Urinary bladder (tissue), 4 donors: ENCODE data around the gene DNAH1. TPM values are rescaled to one million over a fixed set of nuclear protein-coding genes. Genes with fewer than 3 reads are reported as not detected.
A peak's percentile ranks its signal among the peaks of the same experiment; 100 is the strongest.
"Not testable (repeated sequence)": the region's sequence is repeated elsewhere in the genome, so short reads cannot be mapped to it uniquely, and the experiment has no call there.

Experiments used
- DNase-seq: peaks from one replicate; pipeline ENCODE4 v3.0.0-alpha.2; 2015; ENCODE audit errors: extremely low spot score
- H3K27ac ChIP-seq: one replicate; pipeline ENCODE4 v1.5.1; 2013; ENCODE audit warnings: low read depth, mild to moderate bottlenecking, moderate library complexity
- H3K36me3 ChIP-seq: one replicate; pipeline ENCODE4 v1.6.1; 2013; ENCODE audit warnings: mild to moderate bottlenecking, moderate library complexity; ENCODE audit not compliant: insufficient read depth
- H3K4me1 ChIP-seq: one replicate; pipeline ENCODE4 v1.6.1; 2013; ENCODE audit warnings: mild to moderate bottlenecking, moderate library complexity; ENCODE audit not compliant: insufficient read depth
- H3K4me3 ChIP-seq: one replicate; pipeline ENCODE4 v1.5.1; 2013; ENCODE audit warnings: low read depth, low read length
- WGBS: extraction: QIAGEN DNeasy Blood & Tissue Kit; methylation state at CpG from one replicate; pipeline ENCODE4 v1.1.7; 2013; 5-methylcytosine and 5-hydroxymethylcytosine counted together
- polyA plus RNA-seq: library from polyadenylated mRNA; stranded (reverse); fragments of 200-250 nt; gene quantifications from one replicate; pipeline ENCODE4 v1.2.3, GENCODE V29; 2013
- total RNA-seq: library from RNA; depleted of rRNA; stranded (reverse); fragments of >200 nt; gene quantifications from one replicate; pipeline ENCODE4 v1.2.3, GENCODE V29; 2014
- donor health status: healthy with polysubstance abuse.
- donor health status: healthy.

The DNAH1 gene
- total and polyA plus RNA-seq, 2 donors: 2.2 to 3.5 TPM

GRCh38 chr3:52324676-52325075 lies 8.6 kb downstream of the DNAH1 start:
- Histone ChIP-seq H3K27ac (no peak overlapping the region), H3K4me3 (no peak overlapping the region), H3K36me3 (no peaks in the 10 kb centered on the region), H3K4me1 (no peaks in the 10 kb centered on the region)
- DNase-seq: no peak
- 93% methylated on average over 9 of the region's 9 CpGs for WGBS

DNA sequence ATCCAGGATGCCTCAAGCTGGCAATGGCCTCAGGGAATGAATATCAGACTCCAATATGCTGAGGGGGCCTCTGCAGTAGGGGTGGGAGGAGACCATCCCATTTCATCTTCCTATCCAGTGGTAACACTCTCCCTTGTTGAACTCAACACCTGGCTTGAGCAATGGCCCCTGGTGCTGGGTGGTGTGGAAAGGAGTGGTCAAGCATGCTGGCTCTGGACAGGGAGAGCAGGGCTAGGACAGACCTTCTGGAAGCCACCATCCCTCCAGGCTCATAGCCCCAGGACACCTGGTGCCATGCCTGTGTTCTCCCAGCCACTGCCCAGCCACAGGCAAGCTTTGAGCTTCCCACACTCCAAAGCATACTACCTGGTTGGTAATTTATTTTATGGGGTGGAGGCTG lies 9.6 kb downstream of the DNAH1 start:
- H3K27ac ChIP-seq: no peak overlapping the region
- H3K36me3 ChIP-seq: no peaks in the 10 kb centered on the region
- H3K4me3 ChIP-seq: no peak overlapping the region
- DNase-seq: no peak
- H3K4me1 ChIP-seq: no peaks in the 10 kb centered on the region

GRCh38 chr3:52326976-52327375 lies 10.9 kb downstream of the DNAH1 start:
- WGBS: 90% methylated on average over 6 of the region's 6 CpGs
- no peak for DNase-seq
- Histone ChIP-seq H3K4me3 (no peak overlapping the region), H3K4me1 (no peaks in the 10 kb centered on the region), H3K36me3 (no peaks in the 10 kb centered on the region), H3K27ac (no peak overlapping the region)

DNA sequence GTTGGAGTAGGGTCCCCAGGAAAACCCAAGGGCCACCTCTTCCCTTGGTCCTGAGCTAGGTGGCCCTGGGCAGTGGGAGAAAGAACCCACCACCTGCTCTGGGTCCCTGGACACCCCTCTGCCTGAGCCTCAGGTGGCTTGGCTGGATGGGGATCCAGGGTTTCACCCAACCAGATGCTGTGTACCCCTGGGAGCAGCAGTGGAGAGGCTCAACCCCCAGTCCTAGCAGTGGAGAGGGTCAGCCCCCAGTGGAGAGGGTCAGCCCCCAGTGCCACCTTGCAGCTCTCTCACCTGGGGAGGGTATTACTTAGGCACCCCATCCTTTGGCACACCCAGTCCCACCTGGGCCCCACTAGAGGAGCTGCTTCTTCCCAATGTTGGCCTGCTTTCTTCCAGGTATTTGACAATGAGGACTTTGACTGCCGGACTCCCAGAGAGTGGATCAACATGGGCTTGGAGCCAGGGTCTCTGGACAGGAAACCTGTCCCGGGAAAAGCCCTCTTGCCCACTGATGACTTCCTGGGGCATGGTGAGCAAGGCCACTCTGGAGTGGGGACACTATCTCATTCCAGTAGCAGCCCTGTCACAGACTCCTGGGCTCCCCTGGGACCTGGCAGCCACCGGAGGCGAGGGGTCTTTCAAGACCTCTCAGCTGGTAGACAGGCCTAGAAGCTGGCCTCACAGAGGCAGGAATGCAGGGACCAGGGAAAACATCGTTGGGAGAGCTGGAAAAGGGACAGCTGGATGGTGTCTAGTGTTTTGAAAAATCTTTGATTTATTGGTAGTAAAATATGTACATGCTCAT lies 11.6 kb downstream of the DNAH1 start:
- no peak overlapping the region for H3K4me3 ChIP-seq
- H3K36me3 ChIP-seq: no peaks in the 10 kb centered on the region
- H3K4me1 ChIP-seq: no peaks in the 10 kb centered on the region
- DNase-seq: no peak
- no peak overlapping the region for H3K27ac ChIP-seq
- WGBS: 70% methylated on average over 5 of the region's 5 CpGs

GRCh38 chr3:52328536-52329080 lies 12.5 kb downstream of the DNAH1 start:
- no peak for DNase-seq
- Histone ChIP-seq H3K4me3 (no peak overlapping the region), H3K36me3 (no peaks in the 10 kb centered on the region), H3K4me1 (no peaks in the 10 kb centered on the region), H3K27ac (no peak overlapping the region)
- WGBS: 92% methylated on average over 5 of the region's 5 CpGs

DNA sequence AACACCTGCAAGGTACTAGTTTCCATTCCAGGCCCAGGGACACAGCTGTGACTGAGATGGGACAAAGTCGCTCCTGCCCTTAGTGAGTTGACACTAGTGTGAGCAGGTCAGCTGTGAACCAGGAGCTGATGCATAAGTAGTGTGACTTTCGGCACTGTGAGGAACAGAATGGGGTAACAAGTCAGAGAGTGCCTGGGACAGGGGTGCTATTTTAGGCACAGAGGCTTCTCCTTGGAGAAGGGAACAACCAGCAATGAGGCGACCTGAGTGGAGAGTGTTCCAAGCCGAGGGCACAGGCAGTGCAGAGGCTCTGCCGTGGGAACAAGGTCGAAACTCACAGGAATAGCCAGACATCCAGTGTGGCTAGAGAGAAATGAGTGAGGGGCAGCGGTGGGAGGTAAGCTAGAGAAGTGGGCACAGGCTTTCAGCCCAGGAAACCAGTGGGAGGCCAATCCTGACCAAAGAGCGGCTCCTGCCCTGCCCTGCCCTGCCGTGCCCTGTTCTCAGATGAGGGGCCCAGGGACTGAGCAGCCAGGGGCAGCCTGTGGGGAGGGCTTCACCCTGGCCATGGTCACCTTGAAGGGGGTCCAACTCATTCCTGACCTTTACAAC lies 14.2 kb downstream of the DNAH1 start:
- no peak for DNase-seq
- H3K4me3 ChIP-seq: no peak overlapping the region
- H3K27ac ChIP-seq: no peak overlapping the region
- no peaks in the 10 kb centered on the region for H3K4me1 ChIP-seq
- peaks cover 1% of the 10 kb centered on the region for H3K36me3 ChIP-seq
- 87% methylated on average over 9 of the region's 9 CpGs for WGBS

DNA sequence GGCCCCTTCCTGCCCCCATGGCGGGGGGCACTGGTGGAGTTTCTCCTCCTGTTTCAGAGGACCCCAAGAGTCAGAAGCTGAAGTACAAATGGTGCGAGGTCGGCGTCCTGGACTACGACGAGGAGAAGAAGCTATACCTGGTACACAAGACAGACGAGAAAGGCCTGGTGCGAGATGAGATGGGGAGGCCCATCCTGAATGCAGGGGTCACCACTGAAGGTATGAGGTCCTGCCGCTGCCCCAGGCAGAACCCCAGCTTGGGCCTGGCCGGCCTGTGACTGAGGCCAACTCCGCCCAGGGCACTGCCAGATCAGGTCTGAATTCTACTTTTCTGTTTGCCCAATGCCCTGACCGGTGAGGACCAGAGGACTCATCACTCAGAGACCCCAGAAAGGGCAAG lies 15.0 kb downstream of the DNAH1 start:
- Histone ChIP-seq H3K27ac (no peak overlapping the region), H3K36me3 (peaks cover 1% of the 10 kb centered on the region), H3K4me3 (no peak overlapping the region), H3K4me1 (no peaks in the 10 kb centered on the region)
- DNase-seq: no peak
- 89% methylated on average over 12 of the region's 12 CpGs for WGBS

DNA sequence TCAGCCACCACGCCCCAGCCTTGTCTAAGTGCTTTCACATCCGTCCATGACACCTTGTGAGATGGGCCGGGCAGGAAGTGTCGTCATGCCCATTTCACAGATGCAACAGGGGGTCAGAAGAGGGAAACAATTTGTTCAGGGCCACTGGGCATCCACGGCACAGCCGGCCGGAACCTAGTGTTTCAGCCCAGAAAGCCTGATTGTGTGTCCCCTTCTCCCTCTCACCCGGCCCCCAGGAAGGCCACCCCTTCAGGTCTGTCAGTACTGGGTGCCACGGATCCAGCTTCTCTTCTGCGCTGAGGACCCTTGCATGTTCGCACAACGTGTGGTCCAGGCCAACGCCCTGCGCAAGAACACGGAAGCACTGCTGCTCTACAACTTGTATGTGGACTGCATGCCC lies 15.8 kb downstream of the DNAH1 start:
- peaks cover 1% of the 10 kb centered on the region for H3K36me3 ChIP-seq
- WGBS: 94% methylated on average over 15 of the region's 15 CpGs
- H3K27ac ChIP-seq: no peak overlapping the region
- no peak for DNase-seq
- H3K4me1 ChIP-seq: no peaks in the 10 kb centered on the region
- no peak overlapping the region for H3K4me3 ChIP-seq

DNA sequence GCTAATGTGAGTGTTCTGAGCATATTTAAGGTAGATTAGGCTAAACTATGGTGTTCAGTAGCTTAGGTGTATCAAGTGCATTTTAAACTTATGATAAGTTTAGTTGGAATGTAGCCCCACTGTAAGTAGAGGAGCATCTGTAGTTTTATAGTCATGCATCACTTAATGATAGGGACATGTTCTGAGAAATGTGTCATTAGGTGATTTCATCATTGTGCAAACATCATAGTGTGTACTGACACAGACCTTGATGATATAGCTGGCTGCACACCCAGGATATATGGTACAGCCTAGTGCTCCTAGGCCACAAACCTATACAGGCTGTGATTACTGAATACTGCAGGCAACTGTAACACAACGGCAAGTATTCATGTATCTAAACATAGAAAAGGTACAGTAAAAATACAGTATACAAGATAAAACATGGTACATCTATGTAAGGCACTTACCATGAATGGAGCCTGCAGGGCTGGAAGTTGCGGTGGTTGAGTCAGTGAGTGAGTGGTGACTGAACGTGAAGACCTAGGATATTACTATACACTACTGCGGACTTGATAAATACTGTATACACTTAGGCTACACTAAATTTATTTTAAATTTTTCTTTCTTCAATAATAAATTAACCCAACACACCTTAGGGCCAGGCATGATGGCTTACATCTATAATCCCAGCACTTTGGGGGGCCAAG lies 17.9 kb downstream of the DNAH1 start:
- no peak overlapping the region for H3K27ac ChIP-seq
- H3K4me3 ChIP-seq: no peak overlapping the region
- WGBS: 96% methylated on average over 4 of the region's 4 CpGs
- H3K36me3 ChIP-seq: peaks cover 1% of the 10 kb centered on the region
- H3K4me1 ChIP-seq: no peaks in the 10 kb centered on the region
- no peak for DNase-seq

- not testable (repeated sequence) for H3K36me3 ChIP-seq, H3K4me3 ChIP-seq, H3K27ac ChIP-seq, H3K4me1 ChIP-seq, DNase-seq
- WGBS: 89% methylated on average over 8 of the region's 8 CpGs
Observed at GRCh38 chr3:52338131-52338530, 22.0 kb downstream of the DNAH1 start.

DNA sequence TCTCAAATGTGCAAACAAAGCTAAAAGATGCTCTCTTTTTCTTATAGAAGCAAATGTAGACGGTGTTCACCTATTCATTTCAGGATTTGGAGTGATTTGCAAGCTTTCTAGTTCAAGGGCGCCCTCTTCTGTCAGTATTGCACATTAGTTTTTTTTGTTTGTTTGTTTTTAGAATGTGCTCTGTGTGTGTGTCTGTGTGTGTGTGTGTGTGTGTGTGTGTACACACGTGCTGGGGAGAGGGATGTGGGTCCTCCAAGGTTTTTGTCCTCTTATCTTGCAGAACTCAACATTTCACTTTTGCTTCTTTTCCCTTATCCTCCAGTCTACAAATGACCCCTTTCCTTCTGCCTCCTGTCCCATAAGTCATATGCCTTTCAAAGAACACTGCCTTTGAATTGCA lies 23.5 kb downstream of the DNAH1 start:
- no peaks in the 10 kb centered on the region for H3K36me3 ChIP-seq
- H3K4me1 ChIP-seq: no peaks in the 10 kb centered on the region
- DNase-seq: peak; percentile 59
- H3K27ac ChIP-seq: no peak overlapping the region
- WGBS: 4% methylated on average over 3 of the region's 3 CpGs
- no peak overlapping the region for H3K4me3 ChIP-seq

GRCh38 chr3:52341123-52341522 lies 25.0 kb downstream of the DNAH1 start:
- H3K36me3 ChIP-seq: no peaks in the 10 kb centered on the region
- H3K4me3 ChIP-seq: no peak overlapping the region
- no peak overlapping the region for H3K27ac ChIP-seq
- WGBS: 82% methylated on average over 5 of the region's 5 CpGs
- no peak for DNase-seq
- no peaks in the 10 kb centered on the region for H3K4me1 ChIP-seq

- H3K36me3 ChIP-seq: no peaks in the 10 kb centered on the region
- WGBS: 91% methylated on average over 11 of the region's 11 CpGs
- no peaks in the 10 kb centered on the region for H3K4me1 ChIP-seq
- DNase-seq: no peak
- no peak overlapping the region for H3K27ac ChIP-seq
- no peak overlapping the region for H3K4me3 ChIP-seq
Observed at GRCh38 chr3:52343946-52344600, 28.0 kb downstream of the DNAH1 start.
